K562 (cell line): ENCODE data around the gene GTPBP6. TPM values are rescaled to one million over a fixed set of nuclear protein-coding genes. Genes with fewer than 3 reads are reported as not detected.

Source experiments
- E2F4 ChIP-seq: sonication (generic); formaldehyde crosslinking; IDR thresholded peaks from 2 replicates; pipeline ENCODE4 v1.8.0; 2022; ENCODE audit warnings: mild to moderate bottlenecking, low read depth, missing genetic modification reagents
- E2F5 ChIP-seq: sonication (generic); formaldehyde crosslinking; IDR thresholded peaks from 2 replicates; pipeline ENCODE4 v1.8.0; 2022; ENCODE audit warnings: mild to moderate bottlenecking, missing genetic modification reagents
- HMGXB4 ChIP-seq: sonication (generic); formaldehyde crosslinking; IDR thresholded peaks from 2 replicates; pipeline ENCODE4 v1.8.1; 2023; ENCODE audit warnings: mild to moderate bottlenecking, missing genetic modification reagents
- LEF1 ChIP-seq: fragments of 450-650 bp; IDR thresholded peaks from 2 replicates; pipeline ENCODE4 v1.6.1; 2016; ENCODE audit warnings: mild to moderate bottlenecking
- MAZ ChIP-seq, 2 experiments: fragments of 450-650 bp in 1 of 2; sonication (generic) in 1 of 2; formaldehyde crosslinking; IDR thresholded peaks in 1 of 2; conservative IDR thresholded peaks in 1 of 2; 2 replicates each; pipeline versions ENCODE4 v1.4.0 to v1.5.0; 2020; ENCODE audit warnings: mild to moderate bottlenecking in 1 of 2, missing genetic modification reagents in 1 of 2
- MBD2 ChIP-seq: sonication (generic); IDR thresholded peaks from 2 replicates; pipeline ENCODE4 v1.6.1; 2016; ENCODE audit warnings: low read depth, borderline replicate concordance
- MEF2A ChIP-seq: IDR thresholded peaks from 2 replicates; pipeline ENCODE4 v1.6.1; 2011; ENCODE audit warnings: low read depth, mild to moderate bottlenecking, low read length, moderate library complexity; ENCODE audit not compliant: control insufficient read depth
- MTA1 ChIP-seq: fragments of 450-650 bp; IDR thresholded peaks from 2 replicates; pipeline ENCODE4 v1.6.1; 2017; ENCODE audit warnings: borderline replicate concordance
- PHTF2 ChIP-seq: fragments of 250-450 bp; sonication (Bioruptor Pico); IDR thresholded peaks from 2 replicates; pipeline ENCODE4 v1.5.0; 2021; ENCODE audit warnings: mild to moderate bottlenecking
- PRPF4 ChIP-seq: fragments of 200-400 bp; formaldehyde crosslinking; IDR thresholded peaks from one replicate; pipeline ENCODE4 v1.6.1; 2017; ENCODE audit warnings: low read length, low read depth, mild to moderate bottlenecking; ENCODE audit not compliant: insufficient read depth, poor library complexity, severe bottlenecking
- PYGO2 ChIP-seq: fragments of 450-650 bp; IDR thresholded peaks from 2 replicates; pipeline ENCODE4 v1.6.1; 2016; ENCODE audit warnings: mild to moderate bottlenecking, missing genetic modification characterization, moderate library complexity, missing compliant biosample characterization
- RAD51 ChIP-seq: fragments of 450-650 bp; IDR thresholded peaks from 2 replicates; pipeline ENCODE4 v1.7.1; 2016; ENCODE audit warnings: low read depth, mild to moderate bottlenecking, borderline replicate concordance
- SAFB2 ChIP-seq: fragments of 200-400 bp; formaldehyde crosslinking; IDR thresholded peaks from 2 replicates; pipeline ENCODE4 v1.6.1; 2018; ENCODE audit warnings: borderline replicate concordance, low read length, low read depth, moderate library complexity; ENCODE audit not compliant: severe bottlenecking
- SIRT6 ChIP-seq: IDR thresholded peaks from one replicate; pipeline ENCODE4 v1.6.1; 2012; ENCODE audit warnings: low read depth, mild to moderate bottlenecking, control low read depth, inconsistent platforms, low read length, moderate library complexity
- THAP7 ChIP-seq: fragments of 250-450 bp; sonication (Bioruptor Pico); IDR thresholded peaks from 2 replicates; pipeline ENCODE4 v1.5.0; 2021
- YY1 ChIP-seq, 3 experiments: IDR thresholded peaks; 2 replicates each; pipeline ENCODE4 v1.6.1; 2011; ENCODE audit warnings: low read length in 2 of 3, mild to moderate bottlenecking in 2 of 3, moderate library complexity in 2 of 3, borderline replicate concordance in 1 of 3, control low read depth in 1 of 3, low read depth in 1 of 3; ENCODE audit not compliant: insufficient read depth in 3 of 3, insufficient replicate concordance in 2 of 3, control insufficient read depth in 1 of 3, insufficient read length in 1 of 3; ENCODE audit errors: extremely low read depth in 1 of 3
- ZC3H4 ChIP-seq: sonication (generic); formaldehyde crosslinking; IDR thresholded peaks from 2 replicates; pipeline ENCODE4 v1.9.0; 2021; ENCODE audit warnings: missing genetic modification reagents, borderline replicate concordance
- ZNF217 ChIP-seq: sonication (generic); formaldehyde crosslinking; IDR thresholded peaks from 2 replicates; pipeline ENCODE4 v1.8.0; 2022; ENCODE audit warnings: mild to moderate bottlenecking, missing genetic modification reagents
- ZNF41 ChIP-seq: fragments of 250-450 bp; sonication (Bioruptor Pico); conservative IDR thresholded peaks from 2 replicates; pipeline ENCODE4 v1.4.0; 2020; ENCODE audit warnings: mild to moderate bottlenecking
- polyA plus RNA-seq, 8 experiments: library from polyadenylated mRNA; depleted of rRNA in 4 of 8; stranded (reverse) in 5 of 8; unstranded in 3 of 8; fragments of >200 nt; fragmentation: Nextera tagmentation in 2 of 8; fragmentation: Illumina TruSeq in 1 of 8; extraction: Ambion mirVana in 2 of 8; extraction: Trizol in 1 of 8; gene quantifications; 2 replicates each; pipeline versions ENCODE4 v1.2.1 to v1.2.3, GENCODE V29; 2011 to 2014; ENCODE audit warnings: inconsistent platforms in 1 of 8, missing spikeins in 1 of 8
- total RNA-seq, 7 experiments: library from RNA; depleted of rRNA in 6 of 7; stranded (reverse); fragments of >200 nt in 6 of 7; fragmentation: Illumina TruSeq in 2 of 7; extraction: Trizol in 2 of 7; gene quantifications; 2 replicates each; pipeline versions ENCODE4 v1.2.1 to v1.2.3, GENCODE V29; 2011 to 2021; ENCODE audit warnings: low replicate concordance in 1 of 7

Gene GTPBP6
- total and polyA plus RNA-seq, 9 of the 15 experiments (the other 6 are each of a cell fraction or from before 2014, with no cell fraction given), result 0.24 to 35.2 (median 8.0) TPM

- TF ChIP-seq THAP7 (no peak), HMGXB4 (no peak), PHTF2 (CRISPR knock-in tag) (no peak), LEF1 (peak; percentile 41; the same call in 1 of the 2 replicates), E2F5 (no peak), RAD51 (peak; percentile 99), SIRT6 (no peak), MTA1 (no peak), E2F4 (CRISPR knock-in tag) (no peak), PYGO2 (tag) (no peak), ZNF41 (CRISPR knock-in tag) (no peak), ZC3H4 (CRISPR knock-in tag) (no peak), YY1 (IDR thresholded peaks at IDR 0.05; ENCODE audit: borderline replicate concordance in 1 of 3, control insufficient read depth in 1 of 3, extremely low read depth in 1 of 3, insufficient read depth in 3 of 3, insufficient read length in 1 of 3, insufficient replicate concordance in 2 of 3, low read depth in 1 of 3, low read length in 2 of 3) (peak in 1 of 3 experiments; percentile 20), MEF2A (no peak), ZNF217 (no peak), PRPF4 (no peak), MAZ (CRISPR knock-in tag; conservative IDR thresholded peaks at IDR 0.05 in 1 of 2, IDR thresholded peaks at IDR 0.05 in 1 of 2) (peak in 1 of 2 experiments; percentile 68; a peak in 2 of 4 replicates), MBD2 (peak; percentile 90; the same call in 1 of the 2 replicates), SAFB2 (no peak)
These were observed at the start of gene GTPBP6 (continued) for GRCh38 chrX:318739-319578.
